NCI-H345 treated with DMSO at 0.1 percent for 48 hours (cell line): ENCODE data around the gene MATN1.

Experiments
- DNase-seq: peaks from one replicate; lab custom pipeline; 2025; ENCODE audit not compliant: unreplicated experiment; lab: John Stamatoyannopoulos, UW

The MATN1 gene

GRCh38 chr1:30719406-30720270 lies 3.7 kb downstream of the MATN1 start:
- no peak for DNase-seq

- DNase-seq: peak; percentile 91
Observed at GRCh38 chr1:30718636-30719405, 4.6 kb downstream of the MATN1 start.

GRCh38 chr1:30718091-30718635 lies 5.2 kb downstream of the MATN1 start:
- peak; percentile 100 for DNase-seq

GRCh38 chr1:30716646-30717045 lies 6.7 kb downstream of the MATN1 start:
- no peak for DNase-seq

GRCh38 chr1:30715886-30716285 lies 7.5 kb downstream of the MATN1 start:
- DNase-seq: no peak

GRCh38 chr1:30715216-30715615 lies 8.2 kb downstream of the MATN1 start:
- no peak for DNase-seq

- no peak for DNase-seq
Observed at GRCh38 chr1:30714536-30715090, 8.8 kb downstream of the MATN1 start.

GRCh38 chr1:30714025-30714424 lies 9.4 kb downstream of the MATN1 start:
- DNase-seq: no peak

- no peak for DNase-seq
Observed at GRCh38 chr1:30713311-30713710, 10.1 kb downstream of the MATN1 start.

GRCh38 chr1:30712583-30712982 lies 10.8 kb downstream of the MATN1 start:
- DNase-seq: no peak

GRCh38 chr1:30710407-30710806 lies 13.0 kb downstream of the MATN1 start:
- DNase-seq: no peak

GRCh38 chr1:30708361-30708728 lies 15.0 kb downstream of the MATN1 start:
- DNase-seq: no peak

GRCh38 chr1:30707412-30708360 lies 15.7 kb downstream of the MATN1 start:
- peak; percentile 78 for DNase-seq

GRCh38 chr1:30706528-30706927 lies 16.9 kb downstream of the MATN1 start:
- DNase-seq: peak; percentile 24

- no peak for DNase-seq
Observed at GRCh38 chr1:30705698-30706097, 17.7 kb downstream of the MATN1 start.

GRCh38 chr1:30704765-30705509 lies 18.4 kb downstream of the MATN1 start:
- no peak for DNase-seq

- DNase-seq: no peak
Observed at GRCh38 chr1:30704271-30704670, 19.1 kb downstream of the MATN1 start.

GRCh38 chr1:30702823-30703222 lies 20.6 kb downstream of the MATN1 start:
- DNase-seq: no peak

- no peak for DNase-seq
Observed at GRCh38 chr1:30701258-30701633, 22.1 kb downstream of the MATN1 start.
